GM19035 (cell line): Measurements from ENCODE around the gene SPRR2E.
"Not testable (repeated sequence)": the region's sequence is repeated elsewhere in the genome, so short reads cannot be mapped to it uniquely, and the experiment has no call there.

Experiments
- ATAC-seq: cut with Tn5 transposase; IDR thresholded peaks from one replicate; pipeline ENCODE4 v1.9.1; 2021; ENCODE audit not compliant: unreplicated experiment

The SPRR2E gene

DNA sequence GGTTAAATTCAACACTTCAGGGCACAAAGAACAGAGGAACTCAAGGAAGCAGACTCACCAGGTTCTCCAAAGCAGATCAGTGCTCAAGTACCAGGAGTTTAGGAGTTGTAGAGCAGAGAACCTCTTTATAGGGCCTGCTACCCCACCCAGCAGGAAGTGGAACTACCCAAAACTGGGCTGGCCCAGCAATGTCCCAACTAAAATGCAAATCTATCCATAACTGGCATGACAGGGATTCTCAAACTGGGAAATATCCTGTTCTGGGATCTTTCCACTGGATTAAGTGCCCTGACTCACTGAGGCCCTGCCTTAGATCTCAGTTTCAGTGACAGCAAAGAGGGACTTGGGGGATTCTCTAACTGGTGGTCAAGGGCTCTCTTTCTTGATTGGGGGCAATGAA, at the start of gene SPRR2E:
TSS of gene SPRR2E (minus strand) at position 101 of the 400 bp plus-strand sequence. CDS start 775 bp downstream, outside the sequence.
- ATAC-seq, result no peak

DNA sequence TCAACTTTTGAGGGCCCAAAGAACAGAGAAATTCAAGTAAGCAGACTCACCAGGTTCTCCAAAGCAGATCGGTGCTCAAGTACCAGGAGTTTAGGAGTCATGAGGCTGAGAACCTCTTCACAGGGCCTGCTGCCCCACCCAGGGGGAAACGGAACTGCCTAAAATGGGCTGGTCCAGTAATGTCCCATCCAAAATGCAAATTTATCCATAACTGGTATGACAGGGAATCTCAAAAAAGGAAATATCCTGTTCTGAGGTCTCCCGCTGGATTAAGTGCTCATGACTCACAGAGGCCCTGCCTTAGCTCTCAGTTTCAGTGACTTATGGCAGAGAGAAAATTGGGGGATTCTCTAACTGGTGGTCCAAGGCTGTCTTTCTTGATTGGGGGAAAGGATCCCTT, 47.1 kb upstream of the SPRR2E start:
- no peak for ATAC-seq

DNA sequence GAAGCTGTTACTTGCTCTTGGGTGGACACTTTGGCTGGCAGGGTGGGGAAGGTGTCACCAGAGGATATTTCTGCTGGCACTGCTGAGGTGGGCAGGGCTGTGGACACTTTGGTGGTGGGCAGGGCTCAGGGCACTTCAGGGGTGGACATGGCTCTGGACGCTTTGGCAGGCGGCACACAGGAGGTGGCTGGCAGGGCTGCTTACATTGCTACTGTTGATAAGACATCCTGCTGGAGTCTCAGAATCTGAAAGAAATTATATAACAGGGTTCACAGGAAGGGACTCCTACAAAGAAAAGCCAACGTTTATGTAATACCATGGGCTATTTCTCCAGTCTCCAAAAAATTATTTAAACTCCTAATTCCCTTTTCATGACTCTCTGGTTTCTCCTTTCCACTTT, 46.2 kb upstream of the SPRR2E start:
- no peak for ATAC-seq

DNA sequence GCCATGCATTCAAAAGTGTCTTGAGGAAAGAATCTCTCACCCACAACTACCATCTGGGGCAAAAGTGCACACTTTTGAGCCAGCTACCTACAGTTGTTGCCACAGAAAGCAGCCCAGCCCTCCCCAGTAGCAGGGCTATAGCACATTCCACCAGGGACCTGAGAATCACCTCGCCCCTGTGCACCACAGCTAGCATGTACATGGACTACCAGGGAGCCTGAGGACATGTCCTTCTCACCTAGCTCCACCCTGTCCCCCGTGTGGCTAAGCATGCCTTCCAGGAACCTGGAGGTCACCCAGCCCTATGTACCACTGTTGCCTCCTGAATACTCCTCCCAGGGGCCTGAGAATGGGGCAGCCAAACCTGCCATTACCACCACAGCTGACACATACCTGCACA, 39.4 kb upstream of the SPRR2E start:
- ATAC-seq, result no peak

DNA sequence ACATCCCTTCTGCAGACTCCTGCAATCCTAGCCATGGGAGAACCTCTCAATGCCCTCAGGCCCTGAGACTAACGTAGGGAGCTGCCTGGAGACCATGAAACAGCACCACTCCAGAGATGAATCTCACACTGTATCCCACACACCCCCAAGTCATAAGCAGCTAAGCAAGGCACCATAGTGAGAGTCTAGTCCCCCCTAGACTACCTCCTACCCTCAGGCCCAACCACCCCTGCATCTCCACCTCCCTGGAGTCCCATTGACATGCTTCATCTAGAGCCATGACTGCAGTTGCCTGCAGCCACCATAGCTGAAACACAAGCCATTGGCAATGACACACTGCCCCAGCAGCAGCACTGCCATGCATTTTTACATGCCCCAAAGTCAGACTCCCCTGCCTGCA, 38.9 kb upstream of the SPRR2E start:
- no peak for ATAC-seq

DNA sequence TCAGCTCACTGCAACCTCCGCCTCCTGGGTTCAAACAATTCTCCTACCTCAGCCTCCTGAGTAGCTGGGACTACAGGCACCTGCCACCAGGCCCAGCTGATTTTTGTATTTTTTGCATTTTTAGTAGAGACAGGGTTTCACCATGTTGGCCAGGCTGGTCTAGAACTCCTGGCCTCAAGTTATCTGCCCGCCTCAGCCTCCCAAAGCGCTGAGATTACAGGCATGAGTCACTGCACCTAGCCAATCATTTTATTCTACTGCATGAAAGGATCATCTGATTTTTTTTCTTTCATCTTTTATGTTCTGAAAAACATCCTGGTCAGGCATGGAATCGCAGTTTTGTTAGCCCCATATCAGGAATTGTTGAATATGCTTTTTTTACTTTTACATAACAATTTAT, 34.4 kb upstream of the SPRR2E start:
- not testable (repeated sequence) for ATAC-seq

DNA sequence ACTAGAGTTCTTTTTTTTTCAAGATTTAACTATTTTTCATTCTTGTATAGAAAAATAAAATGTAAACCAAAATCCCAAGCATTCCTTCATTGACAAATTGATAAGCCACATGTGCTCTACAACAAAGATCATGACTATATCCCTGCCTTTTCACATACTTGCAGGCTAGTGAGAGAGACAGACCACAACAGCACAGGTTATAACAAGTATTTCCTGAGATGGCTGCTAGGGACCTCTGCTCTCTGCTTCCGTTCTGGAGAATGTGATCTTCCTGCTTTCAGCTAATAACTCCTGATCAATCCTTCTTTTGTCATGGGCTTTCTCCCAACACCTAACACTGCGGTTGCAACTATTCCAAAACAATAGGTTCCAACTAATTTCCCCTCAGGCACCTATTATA, 33.0 kb upstream of the SPRR2E start:
- ATAC-seq, result no peak

DNA sequence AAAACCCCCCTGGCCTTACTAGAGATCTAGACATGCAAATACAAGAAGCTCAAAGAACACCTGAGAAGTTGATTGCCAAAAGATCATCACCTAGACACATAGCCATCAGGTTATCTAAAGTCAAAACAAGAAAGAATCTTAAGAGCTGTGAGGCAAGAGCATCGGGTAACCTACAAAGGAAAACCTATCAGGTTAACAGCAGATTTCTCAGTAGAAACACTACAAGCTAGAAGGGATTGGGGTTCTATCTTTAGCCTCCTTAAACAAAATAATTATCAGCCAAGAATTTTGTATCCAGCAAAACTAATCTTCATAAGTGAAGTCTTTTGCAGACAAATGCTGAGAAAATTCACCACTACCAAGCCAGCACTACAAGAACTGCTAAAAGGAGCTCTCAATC, 31.2 kb upstream of the SPRR2E start:
- ATAC-seq, result no peak

DNA sequence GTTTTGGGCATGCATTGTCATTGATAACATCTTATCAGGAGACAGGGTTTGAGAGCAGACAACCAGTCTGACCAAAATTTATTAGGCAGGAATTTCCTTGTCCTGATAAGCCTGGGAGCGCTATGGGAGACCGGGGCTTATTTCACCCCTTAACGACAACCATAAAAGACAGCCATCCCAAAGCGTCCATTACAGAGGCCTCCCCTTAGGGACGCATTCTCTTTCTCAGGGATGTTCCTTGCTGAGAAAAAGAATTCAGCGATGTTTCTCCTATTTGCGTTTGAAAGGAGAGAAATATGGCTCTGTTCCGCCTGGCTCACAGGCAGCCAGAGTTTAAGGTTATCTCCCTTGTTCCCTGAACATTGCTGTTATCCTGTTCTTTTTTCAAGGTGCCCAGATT, 29.5 kb upstream of the SPRR2E start:
- not testable (repeated sequence) for ATAC-seq

DNA sequence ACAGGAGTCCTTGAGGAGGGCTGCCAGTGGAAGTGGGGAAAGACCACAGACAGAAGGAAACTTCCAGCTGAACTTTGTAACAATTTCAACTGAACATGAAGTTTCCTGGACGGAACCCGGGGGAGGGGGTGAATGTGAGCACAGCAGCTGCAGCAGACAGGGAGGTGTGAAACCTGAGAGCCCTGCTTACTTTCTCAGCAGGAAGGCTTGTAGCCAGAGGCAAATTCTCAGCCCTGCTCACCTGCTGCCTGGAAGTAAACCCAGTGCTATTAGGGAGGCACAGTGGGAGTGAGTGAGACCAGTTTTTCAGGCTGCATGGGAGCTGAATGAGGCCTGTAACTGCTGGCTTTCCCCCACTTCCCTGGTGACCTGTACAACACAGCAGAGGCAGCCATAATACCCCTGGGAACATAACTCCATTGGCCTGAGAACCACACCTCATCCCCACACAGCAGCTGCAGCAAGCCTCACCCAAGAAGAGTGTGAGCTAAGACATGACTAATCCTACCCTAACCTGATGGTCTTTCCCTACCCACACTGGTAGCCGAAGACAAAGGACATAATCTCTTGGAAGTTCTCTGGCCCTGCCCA, 28.6 kb upstream of the SPRR2E start:
- ATAC-seq, result no peak

DNA sequence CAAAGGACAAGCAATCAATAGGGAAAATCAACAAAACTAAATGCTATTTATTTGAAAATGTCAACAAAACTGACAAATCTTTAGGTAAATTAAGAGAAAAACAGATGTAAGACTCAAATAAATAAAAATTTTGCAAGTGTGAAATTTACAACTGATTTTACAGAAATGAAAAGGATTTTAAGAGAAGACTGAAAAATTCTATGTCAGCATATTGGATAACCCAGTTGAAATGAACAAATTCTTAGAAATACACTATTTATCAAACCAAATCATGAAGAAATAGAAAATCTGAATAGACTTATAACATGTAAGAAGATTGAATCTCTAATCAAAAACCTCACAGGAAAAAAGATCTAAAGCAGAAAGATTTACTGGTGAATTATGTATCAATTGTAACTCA, 26.6 kb upstream of the SPRR2E start:
- no peak for ATAC-seq

DNA sequence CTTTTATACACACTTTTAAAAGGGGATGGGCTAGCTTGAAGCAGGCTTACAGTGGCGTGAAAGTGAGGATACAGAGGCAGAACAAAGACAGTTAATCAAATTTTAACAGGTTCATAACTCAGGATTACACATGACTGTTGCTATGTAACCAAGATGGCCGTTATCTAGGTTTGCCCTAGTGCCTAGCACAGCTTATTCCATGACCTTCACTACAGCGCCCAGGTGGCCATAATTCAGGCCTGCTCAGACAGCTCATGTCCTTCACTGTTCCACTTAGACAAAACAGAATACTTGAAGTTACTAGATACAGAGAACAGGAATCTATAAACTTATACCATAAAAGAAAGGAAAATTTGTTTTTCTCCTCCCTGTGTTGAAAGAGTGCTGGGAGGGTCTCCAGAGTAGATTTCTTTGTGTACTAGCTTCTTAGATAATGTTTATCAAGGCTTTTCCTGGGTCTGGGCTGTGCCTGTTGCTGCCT, 25.2 kb upstream of the SPRR2E start:
- no peak for ATAC-seq

DNA sequence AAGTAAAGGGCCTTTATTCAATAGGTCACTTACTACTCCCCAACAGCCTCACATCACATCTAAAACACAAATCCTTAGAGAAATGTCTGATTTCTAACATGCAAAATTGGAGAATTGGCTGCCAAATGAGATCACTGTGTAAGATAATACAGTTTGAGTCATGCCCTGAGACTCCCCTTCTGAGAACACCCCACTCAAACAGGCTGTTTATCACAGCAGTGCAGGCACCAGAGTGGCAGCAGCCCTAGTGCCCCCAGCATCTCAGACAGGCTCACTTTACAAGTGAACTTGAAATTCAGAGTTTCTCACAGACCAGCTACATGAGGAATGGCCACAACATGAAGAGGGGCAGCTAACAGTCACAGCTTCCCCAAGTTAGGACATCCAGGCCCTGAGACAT, 20.9 kb upstream of the SPRR2E start:
- ATAC-seq, result not testable (repeated sequence)

DNA sequence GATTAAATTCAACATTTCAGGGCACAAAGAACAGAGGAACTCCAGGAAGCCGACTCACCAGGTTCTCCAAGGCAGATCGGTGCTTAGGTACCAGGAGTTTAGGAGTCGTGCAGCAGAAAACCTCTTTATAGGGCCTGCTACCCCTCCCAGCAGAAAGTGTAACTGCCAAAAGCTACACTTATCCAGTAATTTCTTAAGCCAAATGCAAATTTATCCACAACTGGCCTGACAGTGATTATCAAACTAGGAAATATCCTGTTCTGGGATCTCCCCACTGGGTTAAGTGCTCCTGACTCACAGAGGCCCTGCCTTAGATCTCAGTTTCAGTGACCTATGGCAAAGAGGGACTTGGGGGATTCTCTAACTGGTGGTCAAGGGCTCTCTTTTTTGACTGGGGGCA, 19.1 kb upstream of the SPRR2E start, which contains the start of gene SPRR2F:
TSS of gene SPRR2F (minus strand) at position 101 of the 400 bp plus-strand sequence. CDS start 783 bp downstream, outside the sequence.
- ATAC-seq, result no peak

DNA sequence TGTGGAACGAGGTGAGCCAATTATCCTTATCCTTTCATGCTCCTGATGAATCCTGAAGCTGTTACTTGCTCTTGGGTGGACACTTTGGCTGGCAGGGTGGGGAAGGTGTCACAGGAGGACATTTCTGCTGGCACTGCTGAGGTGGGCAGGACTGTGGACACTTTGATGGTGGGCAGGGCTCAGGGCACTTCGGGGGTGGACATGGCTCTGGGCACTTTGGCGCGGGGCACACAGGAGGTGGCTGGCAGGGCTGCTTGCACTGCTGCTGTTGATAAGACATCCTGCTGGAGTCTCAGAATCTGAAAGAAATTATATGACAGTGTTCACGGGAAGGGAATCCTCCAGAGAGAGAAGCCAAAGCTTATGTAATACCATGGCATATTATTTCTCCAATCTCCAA, 18.1 kb upstream of the SPRR2E start:
- not testable (repeated sequence) for ATAC-seq

DNA sequence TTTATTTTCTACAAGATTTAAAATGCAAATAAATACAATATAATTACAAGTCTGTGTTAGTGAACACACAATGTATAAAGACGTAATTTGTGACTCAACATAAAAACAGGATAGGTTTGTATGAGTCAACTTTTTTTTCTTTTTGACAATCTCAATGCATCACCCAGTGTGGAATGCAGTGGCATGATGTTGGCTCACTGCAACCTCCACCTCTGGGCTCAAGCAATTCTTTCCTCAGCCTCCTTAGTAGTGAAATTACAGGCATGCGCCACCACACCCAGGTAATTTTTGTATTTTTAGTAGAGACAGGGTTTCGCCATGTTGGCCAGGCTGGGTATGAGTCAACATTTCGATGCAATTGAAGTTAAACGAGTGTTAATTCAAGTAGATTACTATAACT, 5.9 kb upstream of the SPRR2E start:
- ATAC-seq, result no peak

DNA sequence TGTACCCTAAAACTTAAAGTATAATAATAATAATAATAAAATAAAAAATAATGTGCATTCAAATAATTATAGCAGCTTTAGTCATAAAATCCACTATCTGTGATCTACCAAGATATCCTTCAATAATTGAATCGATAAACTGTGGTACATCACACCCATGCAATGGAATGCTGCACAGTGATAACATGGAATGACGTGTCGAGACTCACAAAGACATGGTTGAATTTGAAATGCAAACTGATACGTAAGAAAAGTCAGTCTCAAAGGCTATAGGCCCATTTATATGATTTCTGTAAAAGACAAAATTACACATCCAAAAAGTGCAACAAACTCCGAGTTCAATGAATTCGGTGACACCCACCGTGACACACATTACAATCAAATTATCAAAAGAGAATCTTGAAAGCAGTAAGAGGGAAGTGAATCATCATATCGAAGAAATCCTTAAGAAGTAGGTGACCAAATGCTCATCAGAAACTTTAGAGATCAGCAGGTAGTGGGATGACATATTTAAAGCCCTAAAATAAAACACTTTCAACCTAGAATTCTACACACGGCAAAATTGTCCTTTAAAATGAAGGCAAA, 5.2 kb upstream of the SPRR2E start:
- no peak for ATAC-seq

DNA sequence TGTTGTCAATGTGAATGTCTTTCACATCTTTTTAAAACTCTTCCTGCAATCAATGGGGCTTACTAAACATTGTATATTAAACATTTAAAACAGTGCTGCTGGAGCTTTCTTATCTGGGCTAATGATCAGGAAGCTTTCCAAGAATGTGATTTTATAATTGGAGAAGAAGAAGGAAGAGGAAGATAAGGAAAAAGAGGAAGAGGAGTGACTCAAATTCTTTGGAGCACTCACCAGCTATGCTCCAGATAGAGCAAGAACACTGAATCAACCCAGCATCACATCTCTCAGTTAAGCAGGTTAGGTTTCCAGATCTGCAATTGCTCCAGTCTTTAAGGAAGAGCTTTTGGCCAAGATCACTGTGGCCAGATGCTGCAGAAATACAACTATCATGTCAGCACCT, 1.4 kb upstream of the SPRR2E start:
- ATAC-seq, result no peak

DNA sequence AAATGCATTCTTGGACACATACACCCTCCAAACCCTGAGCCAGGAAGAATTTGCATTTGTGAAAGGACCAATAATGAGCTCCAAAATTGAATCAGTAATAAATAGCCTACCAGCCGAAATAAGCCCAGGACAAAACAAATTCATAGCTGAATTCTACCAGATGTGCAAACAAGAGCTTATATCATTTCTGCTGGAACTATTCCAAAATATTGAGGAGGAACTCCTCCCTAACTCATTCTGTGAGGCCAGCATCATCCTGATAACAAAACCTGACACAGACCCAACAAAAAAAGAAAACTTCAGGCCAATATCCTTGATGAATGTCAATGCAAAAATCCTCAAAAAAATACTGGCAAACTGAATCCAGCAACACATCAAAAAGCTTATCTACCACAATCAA, 6.7 kb downstream of the SPRR2E start:
- no peak for ATAC-seq

DNA sequence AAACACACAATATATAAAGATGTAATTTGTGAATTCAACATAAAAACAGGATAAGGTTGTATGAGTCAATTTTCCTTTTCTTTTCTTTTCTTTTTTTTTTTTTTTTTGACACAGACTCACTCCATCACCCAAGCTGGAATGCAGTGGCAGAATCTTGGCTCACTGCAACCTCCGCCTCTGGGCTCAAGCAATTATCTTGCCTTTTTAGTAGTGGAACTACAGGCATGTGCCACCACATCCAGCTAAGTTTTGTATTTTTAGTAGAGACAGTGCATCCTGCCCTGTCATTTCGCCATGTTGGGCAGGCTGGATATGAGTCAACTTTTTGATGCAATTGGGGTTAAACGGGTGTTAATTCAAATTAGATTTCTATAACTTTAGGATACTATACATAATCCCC, 12.6 kb downstream of the SPRR2E start:
- no peak for ATAC-seq

DNA sequence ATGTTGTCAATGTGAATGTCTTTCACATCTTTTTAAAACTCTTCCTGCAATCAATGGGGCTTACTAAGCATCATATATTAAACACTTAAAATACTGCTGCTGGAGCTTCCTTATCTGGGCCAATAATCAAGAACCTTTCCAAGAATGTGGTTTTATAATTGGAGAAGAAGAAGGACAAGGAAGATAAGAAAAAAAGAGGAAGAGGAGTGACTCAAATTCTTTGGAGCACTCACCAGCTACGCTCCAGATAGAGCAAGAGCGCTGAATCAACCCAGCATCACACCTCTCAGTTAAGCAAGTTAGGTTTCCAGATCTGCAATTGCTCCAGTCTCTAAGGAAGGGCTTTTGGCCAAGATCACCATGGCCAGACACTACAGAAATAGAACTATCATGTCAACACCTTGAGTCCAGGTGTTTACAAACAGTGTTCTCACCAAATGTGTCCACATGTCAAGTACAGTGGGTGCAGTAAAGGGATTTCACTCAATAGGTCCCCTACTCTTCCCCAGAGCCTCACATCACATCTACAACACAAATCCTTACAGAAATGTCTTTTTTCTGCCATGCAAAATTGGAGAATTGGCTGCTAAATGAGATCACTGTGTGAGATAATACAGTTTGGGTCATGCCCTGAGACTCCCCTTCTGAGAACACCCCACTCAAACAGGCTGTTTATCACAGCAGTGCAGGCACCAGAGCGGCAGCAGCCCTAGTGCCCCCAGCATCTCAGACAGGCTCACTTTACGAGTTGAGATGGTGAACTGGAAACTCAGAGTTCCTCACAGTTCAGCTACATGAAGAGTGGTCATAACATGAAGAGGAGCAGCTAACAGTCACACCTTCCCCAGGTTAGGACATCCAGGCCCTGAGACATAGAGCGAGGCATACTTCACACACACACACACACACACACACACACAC, 21.3 kb downstream of the SPRR2E start:
- ATAC-seq, result no peak

DNA sequence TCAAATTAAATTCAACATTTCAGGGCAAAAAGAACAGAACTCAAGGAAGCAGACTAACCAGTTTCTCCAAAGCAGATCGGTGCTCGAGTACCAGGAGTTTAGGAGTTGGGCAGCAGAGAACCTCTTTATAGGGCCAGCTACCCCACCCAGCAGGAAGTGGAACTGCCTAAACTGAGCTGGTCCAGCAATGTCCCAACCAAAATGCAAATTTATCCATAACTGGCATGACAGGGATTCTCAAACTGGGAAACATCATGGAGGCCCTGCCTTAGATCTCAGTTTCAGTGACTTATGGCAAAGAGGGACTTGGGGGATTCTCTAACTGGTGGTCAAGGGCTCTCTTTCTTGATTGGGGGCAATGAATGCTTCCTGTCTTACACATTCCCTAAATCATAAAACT, 22.8 kb downstream of the SPRR2E start, which contains the start of gene SPRR2B:
TSS of gene SPRR2B (minus strand) at position 101 of the 400 bp plus-strand sequence. CDS start 772 bp downstream, outside the sequence.
- no peak for ATAC-seq
